PC-3 (cell line): Measurements from ENCODE around the gene NSFL1C. TPM values are rescaled to one million over a fixed set of nuclear protein-coding genes. Genes with fewer than 3 reads are reported as not detected.

Source experiments
- ATAC-seq: fragments of 200-7000 bp; cut with Tn5 transposase; 2 replicates; pipeline ENCODE4 v1.9.1; 2020; ENCODE audit warnings: mild to moderate bottlenecking, moderate library complexity
- BruUV-seq: library from RNA; stranded (reverse); fragments of 400-500 nt; replicated peaks from 2 replicates; lab custom pipeline; 2021; lab: Mats Ljungman, UMichigan
- CTCF ChIA-PET: fragments of 300-600 bp; sonication (Branson Sonifier 250); formaldehyde crosslinking; loops from one replicate; lab custom pipeline; 2022; ENCODE audit warnings: antibody characterized with exemption; lab: Charles Lee
- POLR2A ChIA-PET: fragments of 300-600 bp; sonication (Branson Sonifier 250); formaldehyde crosslinking; loops from one replicate; lab custom pipeline; 2022; ENCODE audit warnings: antibody characterized with exemption; ENCODE audit not compliant: unreplicated experiment; lab: Charles Lee
- DNase-seq: peaks from one replicate; pipeline ENCODE4 v3.0.0-alpha.2; 2015
- H2AFZ ChIP-seq: fragments of 300-600 bp; sonication (generic); 2 replicates; pipeline ENCODE4 v1.6.0; 2016; ENCODE audit warnings: antibody characterized with exemption, low read length
- H3F3A ChIP-seq: fragments of 300-600 bp; sonication (generic); one replicate; pipeline ENCODE4 v1.6.0; 2017; ENCODE audit warnings: antibody characterized with exemption, low read length, control low read depth, mild to moderate bottlenecking; ENCODE audit not compliant: unreplicated experiment
- H3K27ac ChIP-seq: fragments of 300-600 bp; sonication (generic); 2 replicates; pipeline ENCODE4 v1.5.1; 2016; ENCODE audit warnings: mild to moderate bottlenecking, low read length
- H3K27me3 ChIP-seq: fragments of 300-600 bp; sonication (generic); 2 replicates; pipeline ENCODE4 v1.6.1; 2016; ENCODE audit warnings: low read length, mixed read lengths
- H3K36me3 ChIP-seq: fragments of 300-600 bp; sonication (generic); 2 replicates; pipeline ENCODE4 v1.6.1; 2016; ENCODE audit warnings: low read depth, mixed run types, low read length, mixed read lengths
- H3K4me1 ChIP-seq: fragments of 300-600 bp; sonication (generic); 2 replicates; pipeline ENCODE4 v1.5.1; 2016; ENCODE audit warnings: low read length; ENCODE audit not compliant: insufficient read depth
- H3K4me2 ChIP-seq: fragments of 300-600 bp; sonication (generic); 2 replicates; pipeline ENCODE4 v1.6.0; 2016; ENCODE audit warnings: low read length
- H3K4me3 ChIP-seq: fragments of 300-600 bp; sonication (generic); 2 replicates; pipeline ENCODE4 v1.5.1; 2016; ENCODE audit warnings: mild to moderate bottlenecking, low read length, mixed read lengths
- H3K79me2 ChIP-seq: fragments of 300-600 bp; sonication (generic); 2 replicates; pipeline ENCODE4 v1.6.1; 2017; ENCODE audit warnings: low read length, mixed read lengths
- H3K9ac ChIP-seq: fragments of 300-600 bp; sonication (generic); 2 replicates; pipeline ENCODE4 v1.6.0; 2016; ENCODE audit warnings: mild to moderate bottlenecking, low read length
- H3K9me2 ChIP-seq: fragments of 300-600 bp; sonication (generic); replicated peaks from 2 replicates; pipeline ENCODE4 v1.6.1; 2016; ENCODE audit warnings: mixed run types, low read length, mixed read lengths
- H3K9me3 ChIP-seq: fragments of 300-600 bp; sonication (generic); 2 replicates; pipeline ENCODE4 v1.6.1; 2016; ENCODE audit warnings: low read length, mixed read lengths
- H4K20me1 ChIP-seq: fragments of 300-600 bp; sonication (generic); 2 replicates; pipeline ENCODE4 v1.6.1; 2016; ENCODE audit warnings: low read length, mixed read lengths
- EZH2 ChIP-seq: fragments of 300-600 bp; sonication (generic); IDR thresholded peaks from one replicate; pipeline ENCODE4 v1.6.1; 2017; ENCODE audit warnings: antibody characterized with exemption, mild to moderate bottlenecking, low read length; ENCODE audit not compliant: unreplicated experiment
- EZH2phosphoT487 ChIP-seq: fragments of 300-600 bp; sonication (generic); IDR thresholded peaks from 2 replicates; pipeline ENCODE4 v1.6.1; 2018; ENCODE audit warnings: mild to moderate bottlenecking, antibody characterized with exemption, low read length, borderline replicate concordance
- intact Hi-C: fragments of 100-400 bp; cut with micrococcal nuclease; formaldehyde crosslinking; loops from 2 replicates; pipeline ENCODE4 v1.9.0; 2023
- total RNA-seq: library from RNA; depleted of rRNA; stranded (reverse); fragments of >200 nt; gene quantifications from 2 replicates; pipeline ENCODE4 v1.2.3, GENCODE V29; 2014
- TF ChIP-seq, protein P1 (sequence below): fragments of 300-600 bp; sonication (generic); conservative IDR thresholded peaks from 2 replicates; pipeline ENCODE4 v1.5.1; 2017; ENCODE audit warnings: antibody characterized with exemption, low read depth, mild to moderate bottlenecking, low read length

Gene NSFL1C
- total RNA-seq, 1 experiment from 2014 or later: 170 TPM

DNA sequence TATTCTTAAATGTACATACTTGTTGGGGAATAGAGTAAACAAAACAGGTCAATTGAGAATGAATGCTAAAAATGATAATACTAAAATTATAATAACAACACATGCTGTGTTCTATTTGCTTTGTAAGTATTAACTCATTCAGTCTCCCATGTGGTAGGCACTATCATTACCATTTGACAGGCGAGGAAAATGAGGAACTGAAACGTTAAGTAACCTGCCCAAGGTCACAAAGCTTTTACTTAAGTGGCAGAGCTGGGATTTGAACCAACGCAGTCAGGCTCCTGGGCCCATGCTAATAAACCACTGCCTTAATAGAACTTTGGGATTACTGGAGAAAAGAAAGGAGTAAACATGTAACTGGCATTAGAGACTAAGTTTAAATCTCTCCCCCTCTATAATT, 3.8 kb downstream of the NSFL1C start:
- no peak overlapping the region for H3K9ac ChIP-seq
- H3K79me2 ChIP-seq: peaks cover 88% of the 10 kb centered on the region
- peaks cover 72% of the 10 kb centered on the region for H4K20me1 ChIP-seq
- TF ChIP-seq EZH2 (no peak), EZH2phosphoT487 (no peak)
- TF ChIP-seq, protein P1, sequence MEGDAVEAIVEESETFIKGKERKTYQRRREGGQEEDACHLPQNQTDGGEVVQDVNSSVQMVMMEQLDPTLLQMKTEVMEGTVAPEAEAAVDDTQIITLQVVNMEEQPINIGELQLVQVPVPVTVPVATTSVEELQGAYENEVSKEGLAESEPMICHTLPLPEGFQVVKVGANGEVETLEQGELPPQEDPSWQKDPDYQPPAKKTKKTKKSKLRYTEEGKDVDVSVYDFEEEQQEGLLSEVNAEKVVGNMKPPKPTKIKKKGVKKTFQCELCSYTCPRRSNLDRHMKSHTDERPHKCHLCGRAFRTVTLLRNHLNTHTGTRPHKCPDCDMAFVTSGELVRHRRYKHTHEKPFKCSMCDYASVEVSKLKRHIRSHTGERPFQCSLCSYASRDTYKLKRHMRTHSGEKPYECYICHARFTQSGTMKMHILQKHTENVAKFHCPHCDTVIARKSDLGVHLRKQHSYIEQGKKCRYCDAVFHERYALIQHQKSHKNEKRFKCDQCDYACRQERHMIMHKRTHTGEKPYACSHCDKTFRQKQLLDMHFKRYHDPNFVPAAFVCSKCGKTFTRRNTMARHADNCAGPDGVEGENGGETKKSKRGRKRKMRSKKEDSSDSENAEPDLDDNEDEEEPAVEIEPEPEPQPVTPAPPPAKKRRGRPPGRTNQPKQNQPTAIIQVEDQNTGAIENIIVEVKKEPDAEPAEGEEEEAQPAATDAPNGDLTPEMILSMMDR: no peak
- no peaks in the 10 kb centered on the region for H3K9me3 ChIP-seq
- peaks cover 28% of the 10 kb centered on the region for H3K4me1 ChIP-seq
- H3K27ac ChIP-seq: no peak overlapping the region
- intact Hi-C loops: no loop called here
- H3K4me3 ChIP-seq: no peak overlapping the region
- BruUV-seq: no TSS peak
- ChIA-PET POLR2A (no interaction called here), CTCF (no interaction called here)
- DNase-seq: no peak
- H3K9me2 ChIP-seq: no peaks in the 10 kb centered on the region
- ATAC-seq: no peak
- no peak overlapping the region for H3K4me2 ChIP-seq
- H3K27me3 ChIP-seq: no peaks in the 10 kb centered on the region
- H2AFZ ChIP-seq: no peak overlapping the region
- no peaks in the 10 kb centered on the region for H3F3A ChIP-seq
- peaks cover 73% of the 10 kb centered on the region for H3K36me3 ChIP-seq

GRCh38 chr20:1462001-1462400, 4.6 kb downstream of the NSFL1C start:
- H3K9me3 ChIP-seq: no peaks in the 10 kb centered on the region
- H3K27me3 ChIP-seq: no peaks in the 10 kb centered on the region
- no TSS peak for BruUV-seq
- H2AFZ ChIP-seq: no peak overlapping the region
- ChIA-PET POLR2A (no interaction called here), CTCF (interaction anchor here (1.5 kb wide), 1 partner anchor 42 kb away, joined by 6 read pairs; no protein-coding TSS in a partner anchor)
- DNase-seq (no peak), ATAC-seq (no peak)
- H3K27ac ChIP-seq: no peak overlapping the region
- no peak overlapping the region for H3K4me2 ChIP-seq
- peaks cover 82% of the 10 kb centered on the region for H3K36me3 ChIP-seq
- H3K4me1 ChIP-seq: peaks cover 23% of the 10 kb centered on the region
- no peak overlapping the region for H3K9ac ChIP-seq
- intact Hi-C loops: no loop called here
- H3K9me2 ChIP-seq: no peaks in the 10 kb centered on the region
- H3K79me2 ChIP-seq: peaks cover 90% of the 10 kb centered on the region
- no peak overlapping the region for H3K4me3 ChIP-seq
- H3F3A ChIP-seq: no peaks in the 10 kb centered on the region
- no peak for TF ChIP-seq EZH2phosphoT487
- no peak for TF ChIP-seq EZH2
- TF ChIP-seq, protein P1: no peak
- peaks cover 72% of the 10 kb centered on the region for H4K20me1 ChIP-seq

- Histone ChIP-seq H3K4me3 (no peak overlapping the region), H3K79me2 (peaks cover 89% of the 10 kb centered on the region), H4K20me1 (peaks cover 67% of the 10 kb centered on the region), H2AFZ (no peak overlapping the region), H3K4me1 (peaks cover 18% of the 10 kb centered on the region), H3K9me3 (no peaks in the 10 kb centered on the region), H3K4me2 (no peak overlapping the region), H3K27me3 (no peaks in the 10 kb centered on the region), H3K27ac (no peak overlapping the region), H3K9ac (no peak overlapping the region), H3K9me2 (no peaks in the 10 kb centered on the region), H3K36me3 (peaks cover 96% of the 10 kb centered on the region), H3F3A (no peaks in the 10 kb centered on the region)
- TF ChIP-seq EZH2phosphoT487 (no peak), EZH2 (no peak)
- TF ChIP-seq, protein P1: no peak
- ChIA-PET CTCF (interaction anchor here (1.5 kb wide), 1 partner anchor 43 kb away, joined by 6 read pairs; no protein-coding TSS in a partner anchor), POLR2A (no interaction called here)
- intact Hi-C loops: no loop called here
- no TSS peak for BruUV-seq
- no peak for DNase-seq
- ATAC-seq: no peak
These were observed 6.4 kb downstream of the NSFL1C start for GRCh38 chr20:1460275-1460674.
